ENCODE measurements around the gene LUC7L2. TPM values are rescaled to one million over a fixed set of nuclear protein-coding genes. Genes with fewer than 3 reads are reported as not detected.
"Not testable (repeated sequence)": the region's sequence is repeated elsewhere in the genome, so short reads cannot be mapped to it uniquely, and the experiment has no call there.

The LUC7L2 gene
- total RNA-seq, 1 donor from 2014 or later, result 56.0 TPM

- H3K36me3 ChIP-seq (ENCODE audit: control insufficient read depth, insufficient read depth, low read length), result no peaks in the 10 kb centered on the region
- no peaks in the 10 kb centered on the region for H3K27me3 ChIP-seq (ENCODE audit: control insufficient read depth, insufficient read depth, low read length)
- TF ChIP-seq CTCF (IDR thresholded peaks at IDR 0.05; ENCODE audit: insufficient read depth, low read length, poor library complexity, severe bottlenecking), result no peak
- DNase-seq (ENCODE audit: low read depth), result no peak
- H3K4me3 ChIP-seq (ENCODE audit: low read depth, low read length), result no peak overlapping the region
Measured at GRCh38 chr7:139394540-139394939, 34.8 kb downstream of the LUC7L2 start.

DNA sequence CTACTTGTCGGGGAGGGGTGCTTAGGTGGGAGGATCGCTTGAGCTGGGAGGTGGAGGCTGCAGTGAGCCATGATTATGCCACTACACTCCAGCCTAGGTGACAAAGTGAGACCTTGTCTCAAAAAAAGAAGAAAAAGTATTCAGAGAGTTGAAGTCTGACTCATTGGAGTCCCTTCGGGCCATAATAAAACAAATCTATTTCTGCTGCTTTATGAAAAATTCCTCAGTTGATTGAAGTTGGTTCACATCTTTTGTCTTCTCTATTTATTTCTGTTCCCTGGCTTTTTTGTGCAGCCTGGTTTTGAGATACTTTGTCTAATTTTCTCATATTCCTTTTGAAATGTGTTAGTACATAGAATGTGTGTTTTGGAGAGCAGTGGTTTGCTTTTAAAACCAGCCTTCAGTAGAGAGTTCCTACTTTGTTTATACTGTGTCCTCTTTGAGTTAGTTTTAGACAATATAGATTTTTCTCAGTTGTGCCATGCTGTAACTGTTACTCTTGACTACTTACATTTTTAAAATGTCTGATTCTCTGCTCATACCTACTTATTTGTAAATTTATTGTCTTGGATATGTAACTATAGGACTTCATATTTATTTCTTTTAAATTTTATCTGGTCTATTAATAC lies 36.7 kb downstream of the LUC7L2 start:
- Histone ChIP-seq H3K36me3 (ENCODE audit: control insufficient read depth, insufficient read depth, low read length) (no peaks in the 10 kb centered on the region), H3K27me3 (ENCODE audit: control insufficient read depth, insufficient read depth, low read length) (no peaks in the 10 kb centered on the region), H3K4me3 (ENCODE audit: low read depth, low read length) (no peak overlapping the region)
- DNase-seq (ENCODE audit: low read depth), result no peak
- TF ChIP-seq CTCF (IDR thresholded peaks at IDR 0.05; ENCODE audit: insufficient read depth, low read length, poor library complexity, severe bottlenecking), result no peak

DNA sequence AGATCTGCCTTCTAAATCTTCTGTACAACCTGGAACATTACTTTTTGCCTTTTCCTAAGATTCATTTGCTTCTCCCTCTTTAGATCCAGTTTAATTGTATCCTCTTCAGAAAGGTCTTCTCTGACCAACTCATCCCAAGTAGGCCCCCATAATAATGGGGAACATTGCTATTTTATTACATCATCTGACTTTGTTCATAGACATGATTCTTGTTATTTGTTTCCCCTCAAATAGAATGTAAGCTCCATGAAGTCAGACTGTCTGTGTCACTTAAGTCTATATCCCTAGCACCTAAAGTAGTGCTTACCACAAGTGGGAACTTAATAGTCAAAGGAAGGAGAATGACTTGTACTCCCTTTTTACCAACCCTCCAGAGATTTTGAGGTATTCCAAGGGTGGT lies 37.5 kb downstream of the LUC7L2 start:
- H3K4me3 ChIP-seq (ENCODE audit: low read depth, low read length), result no peak overlapping the region
- H3K27me3 ChIP-seq (ENCODE audit: control insufficient read depth, insufficient read depth, low read length), result no peaks in the 10 kb centered on the region
- no peaks in the 10 kb centered on the region for H3K36me3 ChIP-seq (ENCODE audit: control insufficient read depth, insufficient read depth, low read length)
- TF ChIP-seq CTCF (IDR thresholded peaks at IDR 0.05; ENCODE audit: insufficient read depth, low read length, poor library complexity, severe bottlenecking), result no peak
- DNase-seq (ENCODE audit: low read depth), result no peak

DNA sequence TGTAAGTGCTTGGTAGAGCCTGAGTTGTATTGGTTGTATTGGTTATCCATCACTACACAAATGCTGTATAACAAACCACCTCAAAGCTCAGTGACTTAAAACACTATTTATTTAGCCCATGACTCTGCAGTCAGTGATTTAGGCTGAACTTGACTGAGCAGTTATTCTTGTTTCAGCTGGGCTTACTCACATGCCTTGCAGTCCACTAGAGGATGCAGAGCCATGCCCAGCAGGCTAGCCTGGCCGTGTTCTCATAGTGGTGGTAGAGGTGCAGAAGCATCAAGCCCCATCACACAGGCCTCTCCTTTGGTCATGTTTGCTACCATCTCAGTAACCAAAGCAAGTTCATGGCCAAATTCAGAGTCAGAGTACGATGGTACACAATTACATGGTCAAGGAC lies 43.9 kb downstream of the LUC7L2 start:
- Histone ChIP-seq H3K27me3 (ENCODE audit: control insufficient read depth, insufficient read depth, low read length) (no peaks in the 10 kb centered on the region), H3K4me3 (ENCODE audit: low read depth, low read length) (no peak overlapping the region), H3K36me3 (ENCODE audit: control insufficient read depth, insufficient read depth, low read length) (peaks cover 4% of the 10 kb centered on the region)
- no peak for TF ChIP-seq CTCF (IDR thresholded peaks at IDR 0.05; ENCODE audit: insufficient read depth, low read length, poor library complexity, severe bottlenecking)
- DNase-seq (ENCODE audit: low read depth), result peak; percentile 7

DNA sequence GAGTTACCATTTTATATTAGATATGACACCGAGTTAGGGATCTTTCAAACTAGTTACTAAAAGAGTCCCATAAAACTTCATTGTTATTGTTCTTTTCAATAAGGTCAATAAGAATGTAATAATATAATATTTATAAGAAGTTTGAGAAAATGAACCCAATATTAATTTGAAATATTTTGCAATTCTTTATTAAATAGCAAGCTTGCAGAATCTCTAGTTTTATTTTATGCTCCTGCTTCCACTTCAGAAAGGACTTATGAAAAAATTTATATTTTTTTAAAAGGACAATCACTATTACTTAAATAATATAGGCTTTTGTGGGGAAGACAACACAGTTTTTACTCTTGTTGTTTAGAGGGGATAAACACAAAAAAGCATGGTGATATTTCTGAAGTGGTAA lies 47.9 kb downstream of the LUC7L2 start:
- H3K36me3 ChIP-seq (ENCODE audit: control insufficient read depth, insufficient read depth, low read length), result peaks cover 4% of the 10 kb centered on the region
- TF ChIP-seq CTCF (IDR thresholded peaks at IDR 0.05; ENCODE audit: insufficient read depth, low read length, poor library complexity, severe bottlenecking), result no peak
- DNase-seq (ENCODE audit: low read depth), result no peak
- no peak overlapping the region for H3K4me3 ChIP-seq (ENCODE audit: low read depth, low read length)
- H3K27me3 ChIP-seq (ENCODE audit: control insufficient read depth, insufficient read depth, low read length), result no peaks in the 10 kb centered on the region

- H3K4me3 ChIP-seq (ENCODE audit: low read depth, low read length); H3K27me3 ChIP-seq (ENCODE audit: control insufficient read depth, insufficient read depth, low read length); DNase-seq (ENCODE audit: low read depth); H3K36me3 ChIP-seq (ENCODE audit: control insufficient read depth, insufficient read depth, low read length): not testable (repeated sequence)
Measured at GRCh38 chr7:139414743-139415402, 55.2 kb downstream of the LUC7L2 start.

Data from kidney epithelial cell (primary cell).